ENCODE data around the gene TUT7. TPM values are rescaled to one million over a fixed set of nuclear protein-coding genes. Genes with fewer than 3 reads are reported as not detected.

The TUT7 gene
- total RNA-seq, 1 experiment from 2014 or later = 12.5 TPM

- intact Hi-C loops (cut with micrococcal nuclease; ENCODE audit: unreplicated experiment) = loop anchor here (2.0 kb wide), 1 partner anchor 14 kb away; no protein-coding TSS in a partner anchor
- Histone ChIP-seq H3K27me3 (ENCODE audit: control insufficient read depth, insufficient read depth, low read length) (no peaks in the 10 kb centered on the region), H3K36me3 (ENCODE audit: control insufficient read depth, insufficient read depth, low read length) (peaks cover 2% of the 10 kb centered on the region), H3K4me1 (ENCODE audit: control insufficient read depth, insufficient read depth, low read length) (peaks cover 4% of the 10 kb centered on the region; the same call in 1 of the 2 replicates), H3K27ac (ENCODE audit: low read length) (no peak overlapping the region), H3K4me3 (ENCODE audit: low read depth in 2 of 2, low read length in 2 of 2) (no peak overlapping the region), H3K9me3 (ENCODE audit: control insufficient read depth, insufficient read depth, low read depth, low read length) (no peaks in the 10 kb centered on the region)
- ChIA-PET CTCF (no interaction called here), POLR2A (no interaction called here)
- DNase-seq (ENCODE audit: low read depth, low spot score) (no peak), ATAC-seq (no peak)
- no peak for TF ChIP-seq POLR2AphosphoS5 (IDR thresholded peaks at IDR 0.05; ENCODE audit: low read depth, low read length)
- no peak for TF ChIP-seq CTCF (IDR thresholded peaks at IDR 0.05)
- no TSS peak for BruUV-seq (replicated peaks)
- in situ Hi-C loops (cut with HindIII; ENCODE audit: low pct_unique_long_range_greater_than_20kb, low sequenced_read_pairs) = no loop called here
Observed at GRCh38 chr9:86280580-86280979, 73.6 kb downstream of the TUT7 start.

GRCh38 chr9:86279839-86280238, 74.4 kb downstream of the TUT7 start:
- H3K27ac ChIP-seq (ENCODE audit: low read length) = no peak overlapping the region
- no peak overlapping the region for H3K4me3 ChIP-seq (ENCODE audit: low read depth in 2 of 2, low read length in 2 of 2)
- ChIA-PET POLR2A (no interaction called here), CTCF (no interaction called here)
- no peak for ATAC-seq
- TF ChIP-seq REST (IDR thresholded peaks at IDR 0.05; ENCODE audit: insufficient read depth in 1 of 2, low read depth in 2 of 2, low read length in 1 of 2) (no peak), CTCF (IDR thresholded peaks at IDR 0.05) (no peak), SIN3A (IDR thresholded peaks at IDR 0.05; ENCODE audit: borderline replicate concordance, insufficient read depth, low read depth, low read length) (no peak), TCF7L2 (IDR thresholded peaks at IDR 0.05; ENCODE audit: low read depth, low read length) (no peak), POLR2AphosphoS5 (IDR thresholded peaks at IDR 0.05; ENCODE audit: low read depth, low read length) (no peak)
- DNase-seq (ENCODE audit: low read depth, low spot score) = no peak
- no peaks in the 10 kb centered on the region for H3K27me3 ChIP-seq (ENCODE audit: control insufficient read depth, insufficient read depth, low read length)
- no peaks in the 10 kb centered on the region for H3K9me3 ChIP-seq (ENCODE audit: control insufficient read depth, insufficient read depth, low read depth, low read length)
- in situ Hi-C loops (cut with HindIII; ENCODE audit: low pct_unique_long_range_greater_than_20kb, low sequenced_read_pairs) = no loop called here
- no TSS peak for BruUV-seq (replicated peaks)
- intact Hi-C loops (cut with micrococcal nuclease; ENCODE audit: unreplicated experiment) = loop anchor here (2.0 kb wide), 1 partner anchor 13 kb away; no protein-coding TSS in a partner anchor
- H3K4me1 ChIP-seq (ENCODE audit: control insufficient read depth, insufficient read depth, low read length) = peaks cover 4% of the 10 kb centered on the region; the same call in 1 of the 2 replicates
- H3K36me3 ChIP-seq (ENCODE audit: control insufficient read depth, insufficient read depth, low read length) = peaks cover 2% of the 10 kb centered on the region
